IMR-90 (cell line): ENCODE data around the gene NUP98. TPM values are rescaled to one million over a fixed set of nuclear protein-coding genes. Genes with fewer than 3 reads are reported as not detected.

ENCODE experiments used
- ATAC-seq: fragments of 200-7000 bp; cut with Tn5 transposase; 2 replicates; pipeline ENCODE4 v1.9.1; 2020; ENCODE audit warnings: low read depth, mild to moderate bottlenecking, moderate library complexity
- BruUV-seq: library from RNA; stranded (reverse); fragments of 400-500 nt; replicated peaks from 2 replicates; lab custom pipeline; 2021; lab: Mats Ljungman, UMichigan
- CTCF ChIA-PET: fragments of 300-600 bp; formaldehyde crosslinking; extraction: SDS; loops from one replicate; lab custom pipeline; 2021; ENCODE audit warnings: antibody characterized with exemption; lab: Yijun Ruan, JAX
- POLR2A ChIA-PET: fragments of 300-600 bp; sonication (Branson Sonifier 250); formaldehyde crosslinking; loops from one replicate; lab custom pipeline; 2022; ENCODE audit warnings: antibody characterized with exemption; ENCODE audit not compliant: unreplicated experiment; lab: Charles Lee
- DNase-seq: peaks from one replicate; pipeline ENCODE4 v3.0.0; 2013
- H2AFZ ChIP-seq: replicated peaks from 2 replicates; pipeline ENCODE3; 2013; ENCODE audit warnings: low read length, mild to moderate bottlenecking; ENCODE audit not compliant: poor library complexity
- H2AK5ac ChIP-seq: 2 replicates; pipeline ENCODE4 v1.6.1; 2013; ENCODE audit warnings: low read depth, low read length, inconsistent platforms
- H2AK9ac ChIP-seq: replicated peaks from 2 replicates; pipeline ENCODE3; 2013; ENCODE audit warnings: mild to moderate bottlenecking, low read depth, low read length, moderate library complexity; ENCODE audit not compliant: poor library complexity
- H2BK120ac ChIP-seq: 2 replicates; pipeline ENCODE4 v1.6.1; 2013; ENCODE audit warnings: low read depth, low read length, inconsistent platforms
- H2BK15ac ChIP-seq: 3 replicates; pipeline ENCODE4 v1.6.1; 2013; ENCODE audit warnings: low read depth, low read length, inconsistent platforms
- H2BK20ac ChIP-seq: 2 replicates; pipeline ENCODE4 v1.6.1; 2013; ENCODE audit warnings: low read depth, mild to moderate bottlenecking, inconsistent platforms, low read length, moderate library complexity
- H2BK5ac ChIP-seq: 2 replicates; pipeline ENCODE4 v1.6.1; 2013; ENCODE audit warnings: mild to moderate bottlenecking, low read depth, low read length, inconsistent platforms; ENCODE audit not compliant: poor library complexity, severe bottlenecking
- H3K14ac ChIP-seq: replicated peaks from 2 replicates; pipeline ENCODE4 v1.6.1; 2013; ENCODE audit warnings: low read depth, low read length, inconsistent platforms
- H3K18ac ChIP-seq: 2 replicates; pipeline ENCODE4 v1.6.1; 2013; ENCODE audit warnings: low read depth, low read length, control low read depth
- H3K23ac ChIP-seq: 2 replicates; pipeline ENCODE4 v1.6.1; 2013; ENCODE audit warnings: low read depth, low read length, inconsistent platforms
- H3K27ac ChIP-seq: 2 replicates; pipeline ENCODE4 v1.5.1; 2013; ENCODE audit warnings: mild to moderate bottlenecking, control low read depth, low read length; ENCODE audit not compliant: insufficient read depth
- H3K27me3 ChIP-seq: 2 replicates; pipeline ENCODE4 v1.6.1; 2013; ENCODE audit warnings: low read length; ENCODE audit not compliant: control insufficient read depth, insufficient read depth
- H3K36me3 ChIP-seq: 2 replicates; pipeline ENCODE4 v1.6.1; 2013; ENCODE audit warnings: low read length, mixed read lengths; ENCODE audit not compliant: control insufficient read depth, insufficient read depth
- H3K4ac ChIP-seq: 2 replicates; pipeline ENCODE4 v1.6.1; 2013; ENCODE audit warnings: low read depth, low read length, inconsistent platforms
- H3K4me1 ChIP-seq: 2 replicates; pipeline ENCODE4 v1.6.1; 2013; ENCODE audit warnings: low read length, mixed read lengths; ENCODE audit not compliant: control insufficient read depth, insufficient read depth
- H3K4me2 ChIP-seq: 2 replicates; pipeline ENCODE4 v1.6.1; 2013; ENCODE audit warnings: low read depth, mild to moderate bottlenecking, control low read depth, low read length, moderate library complexity
- H3K4me3 ChIP-seq: 2 replicates; pipeline ENCODE4 v1.5.1; 2013; ENCODE audit warnings: low read depth, mild to moderate bottlenecking, control low read depth, low read length, moderate library complexity; ENCODE audit not compliant: insufficient read depth
- H3K56ac ChIP-seq: 2 replicates; pipeline ENCODE4 v1.6.1; 2013; ENCODE audit warnings: low read length, inconsistent platforms; ENCODE audit not compliant: insufficient read depth; ENCODE audit errors: extremely low read depth
- H3K79me1 ChIP-seq, 2 experiments: 2 replicates each; pipeline ENCODE4 v1.6.1; 2013; ENCODE audit warnings: low read length in 2 of 2, inconsistent platforms in 1 of 2, low read depth in 1 of 2
- H3K9ac ChIP-seq: 2 replicates; pipeline ENCODE4 v1.6.1; 2013; ENCODE audit warnings: low read depth, low read length, control low read depth
- H3K9me1 ChIP-seq: 2 replicates; pipeline ENCODE4 v1.6.1; 2013; ENCODE audit warnings: low read length, inconsistent platforms; ENCODE audit not compliant: insufficient read depth
- H3K9me3 ChIP-seq: 2 replicates; pipeline ENCODE4 v1.6.1; 2013; ENCODE audit warnings: low read length; ENCODE audit not compliant: control insufficient read depth, insufficient read depth
- H4K20me1 ChIP-seq: 2 replicates; pipeline ENCODE4 v1.6.1; 2013; ENCODE audit warnings: low read length, inconsistent platforms; ENCODE audit not compliant: insufficient read depth
- H4K5ac ChIP-seq: 2 replicates; pipeline ENCODE4 v1.6.1; 2013; ENCODE audit warnings: mild to moderate bottlenecking, low read depth, low read length, control low read depth
- H4K8ac ChIP-seq, 2 experiments: 2 replicates each; pipeline ENCODE4 v1.6.1; 2013; ENCODE audit warnings: low read depth in 2 of 2, low read length in 2 of 2, control low read depth in 1 of 2, inconsistent platforms in 1 of 2
- H4K91ac ChIP-seq: 2 replicates; pipeline ENCODE4 v1.6.1; 2013; ENCODE audit warnings: low read depth, low read length, inconsistent platforms; ENCODE audit not compliant: insufficient read depth
- CEBPB ChIP-seq: IDR thresholded peaks from 2 replicates; pipeline ENCODE4 v1.6.1; 2012; ENCODE audit warnings: low read depth, low read length, improper control_type of control experiment
- CHD1 ChIP-seq: IDR thresholded peaks from 2 replicates; pipeline ENCODE4 v1.6.1; 2012; ENCODE audit warnings: low read depth, low read length, improper control_type of control experiment
- FOS ChIP-seq: fragments of 150-350 bp; IDR thresholded peaks from 2 replicates; pipeline ENCODE4 v1.6.1; 2016; ENCODE audit warnings: low read depth, low read length
- MAFK ChIP-seq: IDR thresholded peaks from 2 replicates; pipeline ENCODE4 v1.6.1; 2012; ENCODE audit warnings: low read depth, low read length, improper control_type of control experiment
- MAZ ChIP-seq: IDR thresholded peaks from 2 replicates; pipeline ENCODE4 v1.6.1; 2012; ENCODE audit warnings: low read depth, mild to moderate bottlenecking, low read length, improper control_type of control experiment, moderate library complexity, borderline replicate concordance
- MXI1 ChIP-seq: IDR thresholded peaks from 2 replicates; pipeline ENCODE4 v1.6.1; 2012; ENCODE audit warnings: low read depth, mild to moderate bottlenecking, low read length, moderate library complexity, borderline replicate concordance
- POLR2A ChIP-seq: IDR thresholded peaks from 2 replicates; pipeline ENCODE4 v1.6.1; 2012; ENCODE audit warnings: mild to moderate bottlenecking, low read depth, low read length
- RAD21 ChIP-seq: IDR thresholded peaks from 2 replicates; pipeline ENCODE4 v1.6.1; 2012; ENCODE audit warnings: low read length, improper control_type of control experiment
- RCOR1 ChIP-seq: IDR thresholded peaks from 2 replicates; pipeline ENCODE4 v1.6.1; 2012; ENCODE audit warnings: mild to moderate bottlenecking, low read length, improper control_type of control experiment; ENCODE audit not compliant: insufficient replicate concordance
- RFX5 ChIP-seq: IDR thresholded peaks from 2 replicates; pipeline ENCODE4 v1.8.0; 2012; ENCODE audit warnings: low read depth, mild to moderate bottlenecking, low read length, moderate library complexity
- SMC3 ChIP-seq: fragments of 150-350 bp; IDR thresholded peaks from 2 replicates; pipeline ENCODE4 v1.6.1; 2016; ENCODE audit warnings: low read depth, mild to moderate bottlenecking, antibody characterized with exemption, low read length, moderate library complexity
- WGBS, 2 experiments: methylation state at CpG; one replicate each; pipeline versions ENCODE4 v1.1.5 to v1.1.7; 2013; ENCODE audit warnings: missing lambda C conversion rate in 2 of 2; ENCODE audit not compliant: insufficient read length in 1 of 2; ENCODE audit errors: extremely low coverage in 2 of 2; 5-methylcytosine and 5-hydroxymethylcytosine counted together
- dilution Hi-C: fragments of 300-500 bp; cut with HindIII; formaldehyde crosslinking; loops from one replicate; pipeline ENCODE4 v1.14.3; 2018; ENCODE audit warnings: low sequenced_read_pairs; ENCODE audit not compliant: unreplicated experiment
- in situ Hi-C: fragments of 300-500 bp; cut with MboI; formaldehyde crosslinking; loops from 3 replicates; pipeline ENCODE4 v1.14.3; 2019; ENCODE audit warnings: low sequenced_read_pairs, inconsistent platforms, mixed read lengths
- intact Hi-C: fragments of 100-400 bp; cut with micrococcal nuclease; formaldehyde crosslinking; loops from 2 replicates; pipeline ENCODE4 v1.10.0; 2022
- polyA plus RNA-seq, 3 experiments: library from polyadenylated mRNA; depleted of rRNA; stranded (reverse); fragments of >200 nt; gene quantifications; 2 replicates each; pipeline ENCODE4 v1.2.3, GENCODE V29; 2012; ENCODE audit warnings: low replicate concordance in 1 of 3
- total RNA-seq: library from RNA; depleted of rRNA; stranded (reverse); fragments of >200 nt; gene quantifications from 2 replicates; pipeline ENCODE4 v1.2.3, GENCODE V29; 2012
- TF ChIP-seq, protein P1 (sequence below): conservative IDR thresholded peaks from 2 replicates; pipeline ENCODE4 v1.5.1; 2012; ENCODE audit warnings: mild to moderate bottlenecking, low read depth, low read length, improper control_type of control experiment
- TF ChIP-seq, protein P2 (sequence below): fragments of 150-350 bp; IDR thresholded peaks from 2 replicates; pipeline ENCODE4 v1.6.1; 2017; ENCODE audit warnings: mild to moderate bottlenecking, antibody characterized with exemption, low read length, low read depth

The NUP98 gene
- total and polyA plus RNA-seq, 2 of the 4 experiments (the other 2 are of a cell fraction) = 103 to 138 TPM

DNA sequence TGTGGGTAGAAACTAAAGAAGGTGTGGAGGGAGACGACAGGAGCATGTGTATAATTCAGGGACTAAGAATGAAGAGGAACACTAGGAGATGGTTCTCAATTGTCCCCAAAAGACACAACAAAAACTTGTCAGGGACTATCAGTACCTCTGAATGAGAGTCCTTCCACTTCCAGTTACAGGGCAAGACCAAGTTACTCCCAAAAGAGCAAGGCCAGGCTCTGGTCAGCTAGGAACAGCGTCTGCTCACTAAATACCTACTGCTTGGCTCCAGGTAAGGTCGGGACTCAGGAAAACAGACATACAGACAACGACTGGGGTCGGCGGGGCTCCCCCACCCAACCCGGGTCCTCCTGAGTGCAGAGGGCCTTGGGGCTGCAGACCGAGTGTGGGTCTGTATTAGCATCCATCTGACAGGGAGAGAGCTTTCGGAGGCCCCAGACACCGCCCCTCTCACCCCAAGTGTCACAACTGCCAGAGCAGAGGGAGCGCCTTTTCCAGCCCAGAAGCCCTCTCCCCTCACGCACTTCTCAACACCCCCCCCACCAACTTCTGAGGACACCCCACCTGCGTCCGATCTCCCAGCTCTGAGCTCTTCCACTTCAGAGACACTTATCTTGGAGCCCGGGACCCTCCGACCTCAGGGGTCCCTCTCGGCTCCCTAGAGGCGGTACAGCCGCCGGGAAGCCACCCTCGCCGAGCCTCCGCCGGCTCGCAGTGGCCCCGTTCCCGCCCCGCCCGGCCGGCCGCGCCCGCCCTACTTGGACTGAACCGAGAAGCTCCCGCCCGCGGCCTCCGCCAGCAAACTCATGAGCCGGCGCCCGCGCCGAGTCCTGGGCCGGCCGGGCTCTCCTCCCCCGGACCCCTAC, 42.9 kb upstream of the NUP98 start (continued):
- TF ChIP-seq MAFK = no peak
- no peak; the same call in 1 of the 2 replicates for TF ChIP-seq MXI1
- no peak for TF ChIP-seq RCOR1

DNA sequence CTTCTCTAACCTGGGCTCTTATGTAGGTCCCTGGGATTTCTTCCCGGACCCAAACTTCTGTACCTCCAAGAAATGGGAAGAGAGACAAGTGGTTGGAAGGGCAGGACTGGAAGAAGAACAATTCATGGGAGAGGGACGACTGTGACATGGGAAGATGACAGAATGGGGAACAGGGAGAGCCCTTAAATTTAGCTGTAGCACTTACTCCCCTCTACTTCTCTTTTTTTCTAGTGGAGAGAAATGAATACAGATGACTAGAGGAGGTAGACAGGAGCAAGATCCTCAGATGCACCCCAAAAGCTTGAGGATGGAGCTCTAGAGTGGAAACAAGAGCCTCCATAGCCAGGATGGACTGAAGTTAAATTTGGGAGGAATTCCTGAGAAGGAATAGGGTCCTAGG, 41.1 kb upstream of the NUP98 start:
- H3K4me1 ChIP-seq = peaks cover 22% of the 10 kb centered on the region
- no peak overlapping the region for H4K8ac ChIP-seq
- no peak overlapping the region for H3K4me3 ChIP-seq
- no peaks in the 10 kb centered on the region for H3K9me3 ChIP-seq
- BruUV-seq = no TSS peak
- H3K4me2 ChIP-seq = no peak overlapping the region
- H2AK9ac ChIP-seq = no peak overlapping the region
- no peak overlapping the region for H2BK15ac ChIP-seq
- no peak overlapping the region for H2BK5ac ChIP-seq
- TF ChIP-seq, protein P1, sequence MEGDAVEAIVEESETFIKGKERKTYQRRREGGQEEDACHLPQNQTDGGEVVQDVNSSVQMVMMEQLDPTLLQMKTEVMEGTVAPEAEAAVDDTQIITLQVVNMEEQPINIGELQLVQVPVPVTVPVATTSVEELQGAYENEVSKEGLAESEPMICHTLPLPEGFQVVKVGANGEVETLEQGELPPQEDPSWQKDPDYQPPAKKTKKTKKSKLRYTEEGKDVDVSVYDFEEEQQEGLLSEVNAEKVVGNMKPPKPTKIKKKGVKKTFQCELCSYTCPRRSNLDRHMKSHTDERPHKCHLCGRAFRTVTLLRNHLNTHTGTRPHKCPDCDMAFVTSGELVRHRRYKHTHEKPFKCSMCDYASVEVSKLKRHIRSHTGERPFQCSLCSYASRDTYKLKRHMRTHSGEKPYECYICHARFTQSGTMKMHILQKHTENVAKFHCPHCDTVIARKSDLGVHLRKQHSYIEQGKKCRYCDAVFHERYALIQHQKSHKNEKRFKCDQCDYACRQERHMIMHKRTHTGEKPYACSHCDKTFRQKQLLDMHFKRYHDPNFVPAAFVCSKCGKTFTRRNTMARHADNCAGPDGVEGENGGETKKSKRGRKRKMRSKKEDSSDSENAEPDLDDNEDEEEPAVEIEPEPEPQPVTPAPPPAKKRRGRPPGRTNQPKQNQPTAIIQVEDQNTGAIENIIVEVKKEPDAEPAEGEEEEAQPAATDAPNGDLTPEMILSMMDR = no peak
- TF ChIP-seq, protein P2, sequence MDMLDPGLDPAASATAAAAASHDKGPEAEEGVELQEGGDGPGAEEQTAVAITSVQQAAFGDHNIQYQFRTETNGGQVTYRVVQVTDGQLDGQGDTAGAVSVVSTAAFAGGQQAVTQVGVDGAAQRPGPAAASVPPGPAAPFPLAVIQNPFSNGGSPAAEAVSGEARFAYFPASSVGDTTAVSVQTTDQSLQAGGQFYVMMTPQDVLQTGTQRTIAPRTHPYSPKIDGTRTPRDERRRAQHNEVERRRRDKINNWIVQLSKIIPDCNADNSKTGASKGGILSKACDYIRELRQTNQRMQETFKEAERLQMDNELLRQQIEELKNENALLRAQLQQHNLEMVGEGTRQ = no peak
- TF ChIP-seq CHD1 (no peak), MAFK (no peak), POLR2A (no peak), SMC3 (no peak), CEBPB (no peak), MAZ (no peak), RAD21 (no peak), RFX5 (no peak), FOS (no peak), RCOR1 (no peak)
- H3K14ac ChIP-seq = no peak overlapping the region
- H2BK20ac ChIP-seq = no peak overlapping the region
- H2BK120ac ChIP-seq = no peak overlapping the region
- dilution Hi-C loops (no loop called here), in situ Hi-C loops (no loop called here), intact Hi-C loops (no loop called here)
- H3K36me3 ChIP-seq = 0 out of 2 replicates have a peak, but pooled peaks cover 2% of the 10 kb centered on the region
- H4K91ac ChIP-seq = no peak overlapping the region
- DNase-seq (no peak), ATAC-seq (no peak)
- no peaks in the 10 kb centered on the region for H3K27me3 ChIP-seq
- peaks cover 66% of the 10 kb centered on the region for H4K20me1 ChIP-seq
- CTCF ChIA-PET = no interaction called here
- no peak overlapping the region for H3K56ac ChIP-seq
- H3K18ac ChIP-seq = no peak overlapping the region
- no peak overlapping the region for H3K9ac ChIP-seq
- H3K9me1 ChIP-seq = peaks cover 43% of the 10 kb centered on the region
- H2AFZ ChIP-seq = no peak overlapping the region
- no peak overlapping the region for H2AK5ac ChIP-seq
- no peak overlapping the region for H3K4ac ChIP-seq
- no peak overlapping the region for H4K5ac ChIP-seq
- H3K23ac ChIP-seq = 0 out of 2 replicates have a peak overlapping the region, but pooled peaks have one; percentile 46
- no peak overlapping the region for H3K27ac ChIP-seq
- WGBS, 2 experiments = no CpG with 5 or more reads among the region's 2 CpGs
- POLR2A ChIA-PET = no interaction called here
- peaks cover 43 to 67% of the 10 kb centered on the region in 2 experiments for H3K79me1 ChIP-seq
